Activated T-cell treated with anti-CD3 and anti-CD28 coated beads for 4 hours (primary cell): ENCODE data around the gene PDLIM4.
A peak's percentile ranks its signal among the peaks of the same experiment; 100 is the strongest.

Experiments
- DNase-seq: peaks from one replicate; pipeline ENCODE4 v3.0.0-alpha.2; 2020

The PDLIM4 gene

DNA sequence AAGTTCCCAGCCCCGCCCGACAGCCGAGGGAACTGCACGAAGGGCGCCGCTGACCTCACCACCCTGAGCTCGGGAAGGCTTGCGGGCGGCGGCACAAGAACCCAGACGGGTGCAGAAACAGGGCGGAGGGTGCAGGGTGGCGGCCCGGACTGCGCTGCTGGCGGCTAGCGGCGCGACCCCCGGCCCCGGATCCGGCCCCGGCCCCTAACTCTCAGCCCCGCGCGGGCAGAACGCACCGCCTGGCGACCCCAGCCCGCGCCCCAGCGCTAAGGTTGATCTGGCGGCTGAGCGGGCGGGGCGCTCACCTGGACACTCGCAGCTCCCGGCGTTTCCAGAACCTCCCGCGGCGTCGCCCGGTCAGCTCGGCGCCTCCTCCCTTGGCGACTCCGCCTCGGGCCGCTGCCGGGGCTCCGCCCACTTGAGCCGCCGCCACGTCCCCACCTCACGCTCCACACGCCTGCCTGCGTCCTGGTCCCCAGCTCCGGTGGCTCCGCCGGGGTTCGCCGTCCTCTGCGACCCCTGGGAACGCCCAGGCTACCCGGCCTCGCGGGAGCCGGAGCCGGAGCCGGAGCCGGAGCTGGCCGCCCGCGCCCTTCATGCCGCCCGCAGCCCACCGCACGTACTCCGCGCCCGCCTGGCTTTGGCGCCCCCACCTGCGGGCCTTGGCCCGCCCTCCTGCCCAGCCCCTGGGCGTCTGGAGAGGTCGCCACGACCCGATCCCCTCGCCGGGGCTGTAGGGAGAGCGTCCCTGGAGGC is 29.8 kb upstream of the PDLIM4 start, which contains the start of gene P4HA2:
P4HA2 (minus strand) TSS at position 369 of the 756 bp plus-strand sequence. CDS start 9,227 bp downstream, outside the sequence.
- DNase-seq = no peak

DNA sequence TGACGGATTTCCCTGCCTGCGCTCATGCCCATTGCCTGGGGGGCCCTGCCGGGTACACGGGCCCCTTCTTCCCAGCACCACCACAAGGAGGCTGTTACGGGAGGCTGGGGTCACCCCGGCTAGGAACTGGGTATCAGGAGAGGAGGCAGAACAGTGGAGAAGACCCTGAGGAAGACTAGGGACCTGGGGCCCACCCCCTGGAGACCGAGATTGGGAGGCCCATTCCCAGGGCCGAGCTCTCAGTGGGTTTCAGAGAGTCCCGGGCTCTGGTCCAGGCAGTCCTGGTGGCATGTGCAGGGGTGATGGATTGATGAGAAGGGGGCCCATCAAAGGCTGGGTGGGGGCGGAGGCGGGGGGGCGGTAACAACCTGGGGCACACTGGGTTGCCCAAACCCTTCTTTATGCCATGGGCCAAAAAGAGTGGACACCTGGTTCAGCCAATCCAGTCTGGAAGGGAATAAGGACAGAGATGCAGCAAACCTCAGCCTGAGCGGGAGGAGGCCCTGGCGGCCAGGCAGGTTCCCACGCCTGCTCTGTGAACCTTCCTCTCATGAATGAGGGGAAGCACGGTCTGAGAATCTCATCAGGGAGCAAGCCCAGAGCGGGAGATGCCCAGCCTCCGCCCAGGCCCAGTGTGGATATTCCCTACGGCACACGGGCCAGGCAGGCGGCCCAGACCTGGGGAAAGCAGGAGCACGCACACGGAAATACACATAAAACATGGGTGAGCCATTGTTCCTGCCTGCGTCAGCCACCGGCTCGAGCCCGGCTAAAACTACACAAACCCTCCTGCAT is 29.1 kb upstream of the PDLIM4 start:
- DNase-seq = no peak

DNA sequence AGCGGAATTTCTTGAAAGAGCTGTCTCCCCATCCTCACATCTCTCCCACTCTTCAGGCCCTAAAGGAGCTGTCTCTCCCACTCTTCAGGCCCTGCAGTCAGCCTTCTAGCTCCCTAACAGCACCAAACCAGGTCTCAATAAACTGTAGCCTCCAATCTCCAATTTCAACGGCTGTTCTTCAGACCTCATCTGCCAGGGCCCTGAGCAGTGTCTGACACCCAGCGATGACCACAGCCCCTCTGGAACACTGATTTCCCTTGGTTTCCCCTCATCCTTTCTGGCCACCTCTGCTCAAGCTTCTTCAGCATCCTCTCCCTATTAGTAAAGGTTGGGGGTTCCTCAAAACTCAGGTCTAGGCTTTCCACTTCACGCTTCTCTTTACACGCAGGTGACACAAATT is 28.3 kb upstream of the PDLIM4 start:
- DNase-seq = no peak

DNA sequence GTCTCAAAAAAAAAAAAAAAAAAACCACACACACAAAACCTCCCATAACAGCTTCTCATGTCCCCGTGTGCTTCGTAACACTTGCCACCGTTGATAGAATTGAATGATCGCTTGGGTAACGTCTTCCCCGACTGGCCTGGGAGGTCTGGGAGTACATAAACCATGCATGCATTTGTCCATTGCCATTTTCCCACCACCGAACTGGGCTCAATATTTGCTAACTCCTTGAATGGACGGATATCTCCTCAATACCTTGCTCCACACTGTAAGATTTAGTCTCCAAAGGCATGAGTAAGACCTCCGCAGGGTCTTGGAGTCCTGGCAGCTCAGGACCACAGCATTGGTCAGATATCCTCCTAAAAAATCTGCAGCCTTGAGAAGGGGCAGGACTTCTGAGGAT is 26.6 kb upstream of the PDLIM4 start:
- DNase-seq = no peak

DNA sequence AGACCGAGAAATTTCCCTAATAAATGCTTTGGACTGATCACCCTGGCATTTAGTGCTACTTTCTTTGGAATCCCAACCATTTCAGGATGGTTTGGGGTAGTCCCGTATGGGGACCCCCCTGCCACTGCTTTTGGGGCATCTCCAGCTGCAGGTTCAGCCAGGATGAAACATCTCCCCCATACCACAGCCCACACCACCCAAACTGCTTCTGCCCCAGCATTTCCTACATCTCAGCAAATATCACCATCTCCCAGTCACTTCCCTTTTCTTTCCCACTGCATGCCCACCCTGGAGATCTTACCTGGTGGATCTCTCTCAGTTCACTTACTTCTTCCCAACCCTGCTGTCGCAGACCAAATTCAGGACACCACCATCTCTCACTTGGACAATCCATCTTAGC is 25.0 kb upstream of the PDLIM4 start:
- no peak for DNase-seq

DNA sequence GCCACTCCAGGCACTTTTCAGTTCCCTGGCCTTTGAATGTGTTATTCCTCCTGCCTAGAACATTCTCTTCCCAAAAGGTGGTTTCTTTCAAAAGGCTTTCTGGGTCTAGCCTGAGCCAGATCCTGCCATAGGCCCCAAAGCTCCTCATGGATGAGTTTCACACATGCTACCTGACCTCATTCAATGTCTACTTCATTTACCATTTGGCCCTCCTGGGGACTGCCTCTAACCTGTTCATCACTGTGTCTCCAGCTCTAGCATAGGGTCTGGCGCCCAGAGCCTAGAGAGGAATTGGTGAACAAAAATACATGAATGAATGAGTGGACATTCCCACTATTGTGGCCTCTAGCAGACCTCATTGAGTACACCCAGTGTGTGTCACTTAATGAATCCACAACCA is 24.4 kb upstream of the PDLIM4 start:
- no peak for DNase-seq

DNA sequence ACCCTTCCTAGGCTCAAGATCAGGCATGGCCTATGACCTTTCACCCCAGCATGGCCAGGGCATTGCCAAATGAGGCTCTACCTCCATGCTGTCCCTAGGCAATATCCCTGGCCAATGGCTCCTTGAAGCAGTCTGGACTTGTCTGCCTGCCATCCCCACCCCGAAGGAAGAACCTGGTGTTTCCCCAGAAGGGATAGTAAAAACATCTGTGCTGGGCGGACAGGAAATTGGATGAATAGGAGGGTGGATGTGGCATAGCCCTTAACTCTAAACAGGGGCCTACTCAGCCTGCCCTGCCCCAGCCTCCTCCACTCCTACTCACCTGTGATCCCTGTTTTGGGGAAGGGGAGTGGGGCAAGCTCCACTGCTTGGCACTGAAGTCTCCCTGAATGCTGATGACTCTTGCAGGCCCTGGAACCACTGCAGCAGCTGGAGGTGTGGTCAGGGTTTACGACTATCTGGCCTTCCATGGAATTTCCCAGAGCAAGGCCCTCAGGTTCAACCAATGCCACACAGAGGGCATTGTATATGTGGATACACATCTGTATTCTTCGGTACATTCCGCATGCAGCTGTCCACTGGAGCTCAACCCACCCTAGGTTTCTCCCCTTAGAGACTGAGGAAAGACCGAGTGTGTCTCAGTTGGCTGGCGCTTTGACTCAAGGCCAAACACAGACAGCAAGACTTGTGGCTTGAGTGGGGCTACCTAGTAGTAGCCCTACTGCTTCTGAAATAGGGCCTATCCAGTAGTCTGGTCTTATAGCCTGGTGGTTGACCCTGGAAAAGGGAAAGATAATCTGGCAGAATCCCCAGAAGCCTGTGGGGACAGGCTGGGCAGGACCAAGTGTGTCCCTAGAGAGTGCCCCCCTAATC is 23.4 kb upstream of the PDLIM4 start:
- no peak for DNase-seq

DNA sequence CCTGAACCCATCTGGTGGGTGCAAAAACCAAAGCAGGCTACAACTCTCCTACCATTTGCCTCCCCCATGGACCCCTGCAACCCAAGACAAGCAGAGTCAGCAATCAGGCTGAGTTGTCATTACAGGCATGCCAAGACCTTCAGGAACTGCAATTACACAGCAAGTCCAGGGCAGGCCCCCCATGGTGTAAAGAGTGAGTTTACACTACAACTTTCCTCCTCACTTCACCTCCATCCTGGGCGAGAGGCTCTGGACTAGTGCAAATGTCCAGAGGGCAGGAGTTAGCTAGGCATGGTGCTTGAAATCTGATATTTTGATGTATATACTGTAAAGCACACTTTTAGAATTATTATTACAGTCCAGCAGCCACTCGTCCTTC is 22.8 kb upstream of the PDLIM4 start:
- no peak for DNase-seq

DNA sequence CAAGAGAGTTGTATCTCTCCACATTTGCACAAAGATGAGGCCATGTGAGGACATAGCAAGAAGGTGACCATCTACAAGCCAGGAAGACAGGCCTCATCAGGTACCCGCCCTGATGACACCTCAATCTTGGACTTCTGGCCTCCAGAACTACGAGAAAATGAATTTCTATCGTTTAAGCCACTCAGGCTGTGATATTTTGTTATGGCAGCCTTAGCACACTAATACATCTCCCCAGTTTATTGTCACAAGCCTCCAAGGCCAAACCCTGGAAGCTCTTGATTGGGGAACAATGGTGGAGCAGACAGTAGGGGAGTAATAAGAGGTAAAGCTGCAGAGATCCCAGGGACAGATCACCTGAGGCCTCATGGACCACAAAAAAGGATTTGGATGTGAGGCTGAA is 22.2 kb upstream of the PDLIM4 start:
- DNase-seq = no peak

DNA sequence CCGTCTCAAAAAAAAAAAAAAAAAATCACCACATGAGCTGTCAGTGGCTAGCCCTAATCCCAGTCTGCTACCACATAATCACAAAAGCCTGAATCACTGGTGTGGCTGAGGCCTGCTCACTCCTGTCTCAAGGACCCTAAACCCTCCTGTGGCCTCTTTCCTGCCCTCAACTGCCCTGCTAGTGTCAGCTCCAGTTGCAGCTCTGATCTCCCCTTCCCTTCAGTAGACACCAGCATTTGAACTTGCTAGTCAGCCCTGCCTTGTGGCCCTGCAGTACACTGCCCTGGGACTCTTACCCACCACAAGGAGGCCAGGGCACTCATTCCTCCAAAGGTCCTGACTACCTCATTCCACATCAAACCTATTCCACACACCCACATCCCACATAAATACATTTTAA is 20.4 kb upstream of the PDLIM4 start:
- no peak for DNase-seq

DNA sequence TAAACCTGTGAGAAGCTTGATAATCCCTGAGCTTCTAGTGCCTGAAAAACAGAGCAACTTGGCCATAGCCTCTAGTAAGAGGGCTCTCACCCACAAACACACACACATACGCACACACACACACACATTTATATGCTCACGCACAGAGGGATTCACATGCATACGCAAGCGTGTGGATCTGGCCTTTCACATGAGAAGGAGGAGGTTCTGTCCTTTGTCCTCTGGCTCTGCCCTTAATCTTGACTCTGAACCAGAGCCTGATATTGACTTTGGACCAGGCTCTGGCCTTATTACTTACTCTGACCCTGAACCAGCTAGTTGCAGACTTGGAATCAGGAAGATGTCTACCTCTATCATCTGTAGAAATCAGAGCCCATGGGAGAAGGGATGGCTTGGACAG is 19.8 kb upstream of the PDLIM4 start:
- DNase-seq = no peak

DNA sequence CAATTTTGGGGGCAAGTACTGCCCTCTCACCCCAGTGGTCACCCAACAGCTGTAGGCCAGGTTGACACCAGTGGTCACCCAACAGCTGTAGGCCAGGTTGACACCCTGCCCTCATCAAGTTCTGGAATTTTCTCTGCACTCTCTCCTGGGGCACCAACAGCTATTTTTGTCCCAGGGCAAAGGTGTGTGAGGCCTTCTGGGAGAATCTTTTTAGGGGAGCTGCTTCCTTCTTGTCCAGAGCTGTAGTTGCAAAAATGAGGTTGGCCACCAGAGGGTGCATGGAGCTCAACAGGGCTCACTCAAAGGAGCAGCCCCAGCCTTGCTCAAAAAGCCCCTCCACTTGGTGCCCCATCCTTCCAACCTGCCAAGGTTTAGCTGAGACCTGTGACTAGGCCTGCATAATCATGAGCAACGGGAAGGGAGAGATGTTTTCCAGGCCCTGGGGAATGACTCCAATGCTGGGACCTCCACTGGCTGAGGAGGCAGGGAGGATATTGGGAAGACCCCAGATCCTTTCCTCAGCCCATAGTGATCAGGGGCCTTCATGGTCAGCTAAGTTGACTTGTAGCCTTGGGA is 19.2 kb upstream of the PDLIM4 start:
- peak; percentile 75 for DNase-seq

DNA sequence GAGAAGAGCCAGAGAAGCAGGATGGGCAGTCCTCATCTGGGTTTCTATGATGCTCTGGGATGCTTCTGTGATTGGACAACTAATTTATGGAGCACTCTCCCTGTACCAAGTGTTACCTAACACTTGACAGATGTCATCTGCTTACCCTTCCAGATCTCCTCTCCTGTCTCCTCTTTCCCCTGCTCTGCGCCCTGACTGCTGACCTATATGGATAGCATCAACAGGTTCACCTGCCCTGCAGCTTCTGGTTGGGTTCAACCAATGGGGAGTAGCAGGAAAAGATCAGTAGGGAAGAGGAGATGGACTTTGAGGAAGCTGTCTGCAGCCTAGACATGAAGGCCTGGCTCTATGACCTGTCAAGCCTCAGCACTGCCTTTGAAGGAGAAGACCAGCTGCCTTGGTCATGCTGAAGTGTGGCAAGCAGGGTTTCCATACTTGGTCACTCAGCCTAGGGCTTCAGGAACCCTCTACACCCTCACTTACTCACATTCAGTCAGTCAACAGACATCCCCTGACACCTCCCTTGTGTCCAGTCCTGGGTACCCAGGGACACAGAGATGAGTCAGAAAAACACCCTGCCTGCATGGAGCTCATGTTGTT is 18.5 kb upstream of the PDLIM4 start:
- DNase-seq = no peak

DNA sequence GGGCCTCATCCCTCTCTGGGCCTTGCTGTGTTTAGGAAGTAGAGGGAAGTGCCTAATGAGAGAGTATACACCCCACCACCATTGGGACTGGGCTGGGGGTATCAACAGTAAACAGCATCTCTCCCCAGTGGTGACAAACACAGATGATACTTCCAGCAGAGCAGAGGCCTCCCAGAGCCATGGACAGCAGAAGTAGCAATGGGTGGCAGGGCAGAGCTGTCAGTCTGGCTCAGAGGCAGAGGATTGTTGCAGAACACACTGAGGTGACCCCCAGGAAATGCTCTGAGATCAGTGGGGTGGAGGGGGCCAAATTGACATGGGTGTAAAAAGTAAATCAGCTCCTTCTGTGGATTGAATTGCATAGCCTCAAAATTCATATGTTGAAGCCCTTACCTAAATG is 17.7 kb upstream of the PDLIM4 start:
- no peak for DNase-seq

DNA sequence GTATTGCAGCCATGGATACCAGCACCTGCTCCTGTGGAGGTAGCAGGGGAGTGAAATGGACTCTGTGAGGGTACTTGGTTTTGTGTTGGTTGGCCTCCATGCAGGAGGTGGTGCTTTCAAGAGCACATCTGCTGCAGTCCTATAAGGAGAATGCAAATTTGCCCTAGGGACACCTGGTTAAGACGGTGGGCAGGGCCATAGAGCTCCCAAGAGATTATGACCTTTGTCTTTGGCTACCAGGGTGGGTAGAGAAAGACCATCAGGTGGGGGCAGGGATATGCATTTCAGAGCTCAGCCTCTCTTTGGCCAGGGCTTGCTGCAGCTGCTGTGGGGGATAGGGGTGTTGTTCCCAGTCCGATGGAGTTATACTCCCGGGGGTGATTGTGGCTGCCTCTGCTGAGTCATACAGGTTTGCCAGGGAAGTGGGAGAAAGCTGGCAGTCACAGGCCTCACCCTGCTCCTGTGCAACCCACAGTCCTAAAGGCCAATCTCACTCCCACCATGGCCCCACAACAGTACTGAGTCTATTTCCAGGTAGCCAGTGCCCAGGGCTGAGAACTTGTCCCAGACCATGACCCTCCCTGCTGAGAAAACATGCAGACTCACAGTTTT is 14.0 kb upstream of the PDLIM4 start:
- no peak for DNase-seq

DNA sequence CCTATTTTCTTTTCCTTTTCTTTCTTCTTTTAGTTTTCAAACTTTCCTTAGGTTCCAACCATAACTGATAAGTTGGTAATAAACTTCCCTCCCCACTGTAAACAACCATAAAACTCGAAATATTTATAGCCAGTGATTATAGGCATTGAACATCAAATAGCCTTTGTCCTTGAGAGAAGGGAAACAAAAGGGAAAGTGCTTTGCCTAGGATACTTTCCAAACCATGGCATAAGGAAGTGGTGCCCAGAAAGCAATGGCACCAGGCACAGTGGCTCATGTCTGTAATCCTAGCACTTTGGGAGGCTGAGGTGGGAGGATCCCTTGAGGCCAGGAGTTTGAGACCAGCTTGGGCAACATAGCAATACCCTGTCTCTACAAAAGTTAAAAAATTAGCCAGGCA is 11.9 kb upstream of the PDLIM4 start:
- no peak for DNase-seq

DNA sequence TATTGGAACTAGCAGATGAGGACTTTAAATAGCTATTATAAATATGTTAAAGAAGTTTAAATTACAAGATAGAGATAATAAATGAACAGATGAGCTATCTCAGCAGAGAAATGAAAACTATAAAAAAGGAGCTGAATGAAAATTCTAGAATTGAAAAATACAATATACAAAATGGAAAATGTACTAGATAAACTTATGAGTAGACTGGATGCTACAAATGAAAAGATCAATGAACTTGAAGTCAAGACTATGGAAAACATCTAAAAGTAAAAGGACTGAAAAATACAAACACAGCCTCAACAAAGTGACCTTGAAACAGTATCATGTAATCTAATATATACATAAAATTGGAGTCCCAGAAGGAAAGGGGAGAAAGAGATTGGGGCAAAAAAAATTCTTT is 10.7 kb upstream of the PDLIM4 start:
- no peak for DNase-seq

DNA sequence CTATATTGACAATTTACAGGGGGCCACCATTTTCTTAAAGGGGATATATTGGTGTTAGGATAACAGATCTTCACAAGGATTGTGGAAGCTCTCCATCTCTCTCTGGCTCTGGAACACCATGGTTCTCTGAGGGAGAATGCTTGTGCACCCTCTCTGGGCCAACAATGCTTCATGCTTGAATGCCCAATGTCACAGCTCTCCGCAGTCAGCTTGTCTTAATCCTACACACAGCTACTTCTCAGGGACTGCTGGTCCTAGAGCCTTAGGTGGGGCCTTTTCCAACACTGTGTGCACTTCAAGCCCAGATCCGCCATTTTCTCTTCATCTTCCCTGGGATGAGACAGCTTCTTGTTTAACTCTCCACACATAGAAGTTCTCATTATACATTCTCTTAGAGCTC is 6.9 kb upstream of the PDLIM4 start:
- no peak for DNase-seq

DNA sequence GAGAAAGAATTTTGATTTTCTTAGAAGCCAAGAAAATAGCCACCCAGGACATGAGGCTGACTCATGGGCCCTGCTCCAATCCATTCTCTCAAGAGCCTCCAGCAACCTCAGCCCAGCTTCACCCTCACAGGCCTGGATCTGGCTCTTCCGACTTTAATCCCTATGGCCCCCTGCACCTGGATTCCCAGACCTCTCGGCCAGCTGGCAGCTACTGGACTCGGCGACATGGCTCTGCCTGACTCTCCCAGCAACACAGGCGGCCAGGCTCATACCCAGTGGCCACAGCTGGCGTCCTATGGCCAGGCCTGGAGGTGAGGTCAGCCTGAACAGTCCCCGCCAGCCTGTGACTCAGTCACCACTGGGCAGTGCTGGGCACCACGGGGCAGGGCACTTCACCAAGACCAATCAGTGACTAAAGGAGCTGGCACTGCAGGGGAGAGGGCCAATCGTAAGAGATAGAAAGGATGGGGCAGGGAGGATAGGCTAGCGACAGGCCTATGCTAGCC is 6.2 kb upstream of the PDLIM4 start:
- no peak for DNase-seq

DNA sequence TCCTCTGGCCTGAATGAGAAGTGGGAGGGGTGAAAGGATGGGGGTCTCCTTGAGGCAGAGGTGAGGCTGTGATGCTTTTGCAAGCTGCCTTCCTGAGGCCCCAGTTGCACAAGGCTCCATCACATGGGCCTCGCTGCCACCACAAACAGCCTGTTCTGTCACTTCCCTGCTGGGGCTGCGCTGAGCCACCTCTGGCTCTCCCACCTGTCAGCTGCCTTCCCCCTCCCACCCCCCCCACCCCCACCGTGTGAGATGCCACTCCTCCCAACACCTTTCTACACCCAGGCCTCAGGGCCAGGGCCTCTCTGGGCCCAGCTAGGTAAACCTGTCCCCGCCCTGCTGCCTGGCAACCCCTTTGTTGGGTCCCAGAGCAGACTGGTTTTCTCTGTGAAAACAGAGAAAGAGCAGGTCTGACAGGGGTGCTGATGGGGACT is 4.5 kb upstream of the PDLIM4 start:
- DNase-seq = no peak

DNA sequence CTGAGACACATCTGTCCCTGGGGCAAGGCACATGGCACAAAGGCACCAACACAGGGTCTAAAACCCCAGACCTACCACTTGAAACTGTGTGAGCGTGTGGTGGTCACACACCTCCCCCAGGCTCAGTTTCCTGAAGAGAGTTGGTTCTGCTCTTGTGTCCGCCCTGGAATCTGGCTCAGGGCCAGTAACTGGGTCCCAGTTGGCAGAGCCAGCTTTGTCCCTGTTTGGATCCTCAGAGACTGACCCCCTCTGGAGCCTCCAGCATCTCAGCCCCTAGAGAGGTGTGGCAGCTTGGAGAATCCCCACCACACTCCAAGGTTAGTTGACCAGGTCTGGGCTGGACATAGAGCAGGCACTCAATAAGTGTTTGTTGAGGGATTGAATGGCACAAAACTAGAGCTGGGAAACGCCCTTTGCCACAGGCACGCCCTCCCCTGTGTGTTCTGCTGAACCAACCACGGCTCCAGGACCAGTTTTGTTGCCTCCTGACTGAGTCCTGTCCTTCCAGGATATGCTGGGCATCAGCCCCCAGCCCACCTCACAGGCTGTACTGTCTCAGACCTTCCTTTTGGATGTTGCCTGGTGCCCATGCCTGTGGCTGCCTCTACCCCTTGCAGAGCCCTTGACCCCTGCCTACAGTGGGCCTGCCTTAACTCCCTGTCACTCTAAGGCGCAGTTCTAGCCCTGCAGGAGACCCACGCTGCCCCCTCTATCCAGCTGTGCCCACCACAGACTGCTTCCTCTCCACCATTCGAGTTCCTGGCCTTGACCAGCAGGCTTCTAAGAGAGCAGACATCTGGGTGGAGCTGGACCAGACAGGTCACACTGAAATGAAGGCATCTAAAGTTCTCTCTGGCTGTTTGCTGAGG is 3.8 kb upstream of the PDLIM4 start:
- DNase-seq = no peak
